Cortex of kidney (tissue), 1 donor: ENCODE measurements around the gene CKAP5.

ENCODE experiments used
- DNase-seq: peaks from one replicate; lab custom pipeline; 2025; lab: John Stamatoyannopoulos, UW

Gene CKAP5

DNA sequence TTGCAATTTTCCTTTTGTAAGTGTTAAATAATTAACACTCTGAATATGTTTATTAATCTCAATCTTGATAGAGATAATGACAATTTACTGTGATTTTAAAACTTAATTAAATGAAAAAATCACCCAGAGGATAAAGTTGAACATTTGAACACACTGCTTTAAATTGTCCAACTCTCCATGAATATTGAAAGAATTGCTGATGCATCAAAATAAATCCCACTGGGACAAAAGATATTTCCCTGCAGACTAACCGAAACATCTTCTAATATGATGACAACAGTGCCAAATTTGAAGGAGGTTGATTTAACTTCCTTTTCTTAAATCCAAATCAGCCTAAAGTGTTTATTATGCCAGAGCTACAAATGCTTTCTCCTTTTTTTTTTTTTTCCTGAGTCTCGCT lies 79.4 kb downstream of the CKAP5 start:
- no peak for DNase-seq

DNA sequence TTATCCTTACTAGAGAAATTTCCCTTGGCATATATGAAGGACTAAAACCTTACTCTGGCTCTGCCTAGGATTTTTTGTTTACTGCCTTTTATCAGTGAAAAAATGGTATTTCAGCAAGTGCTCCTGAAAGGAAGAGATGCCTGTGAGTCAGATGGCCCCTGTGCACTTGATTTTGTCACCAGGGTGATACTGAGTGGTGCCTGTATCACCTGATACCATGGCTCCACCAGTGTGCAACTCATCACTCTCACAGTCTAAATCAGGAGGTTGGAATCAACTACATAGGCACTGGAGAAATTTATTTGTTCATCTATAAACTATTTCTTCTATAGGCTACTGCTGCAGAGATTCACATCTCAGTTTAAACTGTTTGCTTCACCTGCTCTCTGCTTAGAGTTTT lies 83.8 kb downstream of the CKAP5 start:
- no peak for DNase-seq

DNA sequence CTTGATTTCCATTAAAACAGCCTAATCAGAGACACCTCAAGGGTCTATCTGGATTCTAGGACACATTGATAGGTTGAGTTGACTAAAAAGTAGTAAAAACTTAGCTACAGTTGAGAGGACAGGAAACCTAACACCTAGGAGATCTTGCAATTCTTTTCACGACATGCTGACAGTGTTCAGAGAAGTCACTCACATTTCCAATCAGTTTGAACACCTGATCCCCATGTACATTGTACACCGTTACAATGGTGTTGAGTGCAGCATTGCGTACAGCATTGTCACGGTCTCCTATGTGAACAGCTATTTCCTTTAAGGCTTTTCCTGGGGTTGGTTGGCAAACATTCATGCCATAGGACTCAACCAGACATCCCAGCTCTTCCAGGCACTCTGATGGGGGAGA lies 84.3 kb downstream of the CKAP5 start:
- DNase-seq: no peak

DNA sequence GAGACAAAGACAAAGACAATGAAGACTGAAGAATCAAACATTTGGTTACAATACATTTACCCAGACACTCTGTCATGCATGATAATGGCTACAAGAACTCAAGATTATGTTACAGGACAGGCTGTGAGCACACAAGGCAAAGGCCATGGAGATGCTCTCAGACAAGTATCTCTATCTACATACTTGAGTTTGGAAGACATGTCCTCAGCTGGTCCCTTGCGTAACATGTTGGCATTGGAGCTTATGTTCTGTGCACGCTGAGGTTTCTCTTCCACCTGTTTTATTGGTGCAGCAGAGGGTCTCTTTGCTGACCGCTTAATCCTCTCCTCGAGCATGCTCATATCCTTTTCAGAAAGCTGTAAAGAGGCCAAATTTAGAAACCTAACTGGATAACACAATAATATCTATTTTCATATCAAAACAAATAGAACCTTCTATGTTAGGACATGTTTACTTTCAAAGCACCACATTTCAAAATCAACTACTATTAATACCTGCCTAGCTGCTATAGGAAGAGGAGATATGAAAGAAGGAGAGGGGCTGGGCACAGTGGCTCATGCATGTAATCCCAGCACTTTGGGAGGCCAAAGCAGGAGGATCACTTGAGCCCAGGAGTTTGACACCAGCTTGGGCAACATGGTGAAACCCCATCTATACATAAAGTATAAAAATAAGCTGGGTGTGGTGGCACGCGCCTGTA lies 85.5 kb downstream of the CKAP5 start:
- DNase-seq: no peak

DNA sequence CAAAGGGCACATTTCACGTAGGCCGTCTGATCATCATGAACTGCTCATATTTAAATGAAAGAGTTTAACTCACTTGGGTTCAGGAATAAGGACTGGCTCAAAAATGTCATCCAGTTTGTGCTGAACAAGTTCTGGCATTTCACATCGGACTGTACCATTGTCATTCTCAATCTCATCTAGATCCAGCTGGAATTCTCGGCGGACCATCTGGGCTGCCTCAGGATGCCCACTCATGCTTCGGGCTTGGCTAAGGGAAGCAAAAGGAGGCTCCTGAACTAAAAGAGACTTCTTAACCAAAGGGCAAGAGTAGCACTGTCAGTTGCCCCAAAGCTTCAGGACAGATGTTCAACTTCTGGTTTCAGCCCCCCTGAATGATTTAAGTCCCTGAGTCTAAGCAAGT lies 86.9 kb downstream of the CKAP5 start:
- no peak for DNase-seq

DNA sequence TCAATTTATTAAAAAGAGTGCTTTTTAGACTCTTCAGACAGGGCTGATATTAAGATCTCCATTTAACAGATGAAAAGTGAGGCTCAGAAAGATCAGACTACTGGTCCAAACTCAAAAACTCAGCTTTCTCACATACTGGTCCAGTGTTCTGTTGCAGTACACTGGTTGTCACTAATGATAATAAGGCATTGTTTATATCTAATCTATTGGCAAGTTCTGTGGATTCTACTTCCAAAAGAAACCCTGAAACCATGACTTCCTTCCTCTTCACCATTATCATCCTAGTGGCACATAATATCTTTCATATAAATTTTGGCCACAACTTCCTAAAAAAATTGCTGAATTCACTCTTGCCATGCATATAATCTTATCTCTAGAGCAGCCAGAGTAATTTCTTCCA lies 90.1 kb downstream of the CKAP5 start:
- no peak for DNase-seq

DNA sequence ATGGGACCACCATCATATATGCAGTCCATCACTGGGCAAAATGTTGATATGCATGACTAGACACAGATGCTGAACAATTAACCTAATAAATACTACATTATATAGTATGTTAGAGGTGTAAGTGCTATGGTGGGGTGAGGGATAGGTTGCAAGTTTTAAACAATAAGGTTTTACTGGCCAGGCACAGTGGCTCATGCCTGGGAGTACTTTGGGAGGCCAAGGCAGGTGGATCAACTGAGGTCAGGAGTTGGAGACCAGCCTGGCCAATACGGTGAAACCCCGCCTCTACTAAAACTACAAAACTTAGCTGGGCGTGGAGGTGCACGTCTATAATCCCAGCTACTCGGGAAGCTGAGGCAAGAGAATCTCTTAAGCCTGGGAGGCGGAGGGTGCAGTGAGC lies 98.9 kb downstream of the CKAP5 start:
- DNase-seq: no peak

DNA sequence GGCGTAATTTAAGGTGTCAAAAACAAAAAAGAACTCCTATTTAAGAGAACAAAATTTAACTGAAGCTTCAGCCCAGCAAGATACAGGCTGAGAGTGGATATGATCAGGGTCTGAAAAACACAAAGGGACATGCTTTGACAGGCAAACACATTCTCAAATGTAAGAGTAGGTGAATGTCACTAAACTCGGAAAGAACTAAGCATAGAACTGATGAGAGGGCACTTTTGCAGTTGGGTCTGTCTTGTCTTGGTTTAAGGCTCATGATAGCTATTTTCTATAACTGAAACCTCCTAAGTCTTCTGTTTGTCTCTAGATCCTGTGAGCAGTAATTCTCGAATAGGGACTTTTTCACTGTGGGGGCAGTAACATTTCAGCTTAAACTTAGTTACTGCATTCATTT lies 100.1 kb downstream of the CKAP5 start:
- no peak for DNase-seq

DNA sequence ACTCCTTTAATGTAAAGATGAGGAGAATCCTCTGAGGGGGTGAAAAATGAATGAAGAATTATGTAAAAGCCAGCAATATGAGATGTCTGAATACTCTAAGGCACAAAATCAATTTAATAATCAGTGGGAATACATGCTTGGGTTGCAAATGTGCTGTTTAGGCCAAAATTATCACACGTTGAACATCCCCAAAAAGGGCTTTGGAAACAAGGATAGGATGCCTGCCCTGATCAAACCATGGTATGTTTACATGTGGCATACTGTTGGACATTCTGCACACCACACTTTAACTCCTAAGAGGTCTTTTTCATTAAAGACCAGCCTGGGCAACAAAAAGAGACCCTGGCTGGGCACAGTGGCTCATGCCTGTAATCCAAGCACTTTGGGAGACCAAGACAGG lies 100.8 kb downstream of the CKAP5 start:
- DNase-seq: no peak

DNA sequence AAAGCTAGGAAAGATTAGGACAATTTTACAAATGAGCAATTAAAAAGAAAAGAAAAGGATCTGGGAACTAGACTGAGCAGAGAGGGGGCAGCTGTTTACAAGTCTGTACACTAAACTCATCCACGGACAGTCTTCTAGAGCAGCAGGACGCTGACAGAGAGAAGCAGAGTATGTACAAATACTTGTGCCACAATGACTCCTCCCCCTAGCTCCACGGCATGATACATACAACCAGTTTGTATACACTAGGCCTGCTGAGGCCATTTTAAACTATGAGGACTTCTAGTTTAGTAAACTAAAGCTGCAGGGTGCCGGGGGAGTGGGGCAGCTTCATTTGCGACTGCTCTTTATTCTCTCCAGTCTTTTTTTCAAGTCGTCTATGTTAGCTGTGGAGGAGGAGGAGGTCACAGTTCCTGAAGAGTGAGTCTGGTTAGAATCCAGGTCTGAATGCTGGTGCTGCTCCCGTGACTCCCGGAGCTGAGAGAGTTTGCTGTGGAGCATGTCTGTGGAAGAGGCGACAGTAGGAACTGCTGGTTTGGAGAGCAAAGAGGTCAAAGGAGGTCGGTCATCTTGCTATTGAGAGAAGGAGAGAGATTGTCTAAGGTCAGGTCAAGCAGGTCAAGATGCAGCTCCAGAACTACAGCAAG lies 102.3 kb downstream of the CKAP5 start:
- DNase-seq: no peak

DNA sequence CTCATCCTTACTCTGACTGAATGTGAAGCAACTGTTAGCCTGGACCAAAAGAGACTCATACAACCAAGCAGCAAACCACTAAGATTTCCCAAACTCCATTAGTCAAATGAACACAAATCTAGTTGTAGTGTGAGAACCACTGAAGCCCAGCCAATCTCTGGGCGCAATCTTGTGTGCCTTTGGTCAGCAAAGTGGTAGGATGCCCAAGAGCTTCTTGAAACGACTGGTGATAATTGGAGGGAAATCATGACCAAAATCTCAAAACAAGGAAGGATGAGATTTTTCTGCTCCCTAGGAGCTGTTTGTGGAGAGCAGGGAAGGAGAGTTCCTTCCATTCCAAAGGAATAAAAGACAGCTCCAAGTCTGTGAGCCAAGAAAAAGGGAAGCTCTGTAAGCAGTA lies 103.0 kb downstream of the CKAP5 start:
- DNase-seq: no peak

DNA sequence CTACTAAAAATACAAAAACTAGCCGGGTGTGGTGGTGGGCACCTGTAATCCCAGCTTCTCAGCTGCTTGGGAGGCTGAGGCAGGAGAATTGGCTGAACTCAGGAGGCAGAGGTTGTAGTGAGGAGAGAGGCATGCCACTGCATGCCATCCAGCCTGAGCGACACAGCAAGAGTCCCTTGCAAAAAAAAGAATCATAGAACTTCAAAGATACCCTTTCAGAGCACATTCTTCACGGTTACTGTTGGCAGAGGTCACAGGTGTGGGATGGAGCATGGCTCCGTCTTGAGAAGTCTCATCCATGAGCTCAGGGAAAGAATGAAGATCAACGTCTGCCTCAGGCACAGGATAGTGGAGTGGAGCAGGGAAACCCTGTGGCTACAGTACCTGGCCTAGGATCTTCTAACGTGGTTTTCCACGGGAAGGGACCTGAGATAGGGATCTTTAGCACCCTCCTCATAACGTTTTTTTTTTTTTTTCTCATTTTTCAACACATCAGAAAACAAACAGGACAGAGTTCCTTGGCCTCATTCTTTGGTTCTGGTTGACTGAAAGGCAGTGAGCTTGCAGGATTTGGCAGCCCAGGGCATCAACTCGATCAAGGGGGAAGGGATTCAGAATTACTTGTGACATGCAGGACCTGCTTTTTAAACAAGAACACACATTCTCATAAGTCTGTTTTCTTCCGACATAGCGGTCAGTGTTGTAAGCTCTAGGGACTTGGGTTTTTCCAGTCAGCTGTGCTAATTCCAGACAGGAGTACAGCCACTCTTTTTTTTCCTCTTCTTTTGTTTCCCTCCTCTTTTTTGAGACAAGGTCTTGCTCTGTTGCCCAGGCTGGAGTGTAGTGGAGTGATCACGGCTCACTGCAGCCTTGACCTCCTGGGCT lies 104.2 kb downstream of the CKAP5 start:
- DNase-seq: no peak

DNA sequence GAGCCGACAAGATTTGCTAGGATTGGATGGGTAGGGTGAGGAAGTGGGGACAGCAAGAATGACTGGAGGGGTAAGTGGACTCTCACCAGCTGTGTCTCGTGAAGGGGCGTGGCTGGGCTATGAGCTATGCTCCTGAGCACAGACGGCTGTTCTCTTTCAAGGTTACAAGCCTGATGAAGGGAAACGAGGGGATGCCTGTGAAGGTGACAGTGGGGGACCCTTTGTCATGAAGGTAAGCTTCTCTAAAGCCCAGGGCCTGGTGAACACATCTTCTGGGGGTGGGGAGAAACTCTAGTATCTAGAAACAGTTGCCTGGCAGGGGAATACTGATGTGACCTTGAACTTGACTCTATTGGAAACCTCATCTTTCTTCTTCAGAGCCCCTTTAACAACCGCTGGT lies 107.2 kb downstream of the CKAP5 start:
- DNase-seq: no peak

DNA sequence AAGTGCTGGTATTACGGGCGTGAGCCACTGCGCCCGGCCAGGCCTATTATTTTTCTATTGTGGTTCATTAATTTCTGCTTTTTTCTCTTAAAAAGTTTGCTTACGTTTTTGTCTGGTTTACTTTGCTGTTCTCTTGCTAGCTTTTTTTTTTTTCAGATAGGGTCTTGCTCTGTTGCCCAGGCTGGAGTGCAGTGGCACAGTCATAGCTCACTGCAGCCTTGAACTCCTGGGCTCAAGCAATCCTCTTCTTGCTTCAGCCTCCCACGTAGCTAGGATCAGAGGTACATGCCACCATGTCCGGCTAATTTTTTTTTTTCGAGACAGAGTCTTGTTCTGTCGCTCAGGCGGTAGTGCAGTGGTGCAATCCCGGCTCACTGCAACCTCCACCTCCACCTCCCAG lies 108.4 kb downstream of the CKAP5 start:
- no peak for DNase-seq

DNA sequence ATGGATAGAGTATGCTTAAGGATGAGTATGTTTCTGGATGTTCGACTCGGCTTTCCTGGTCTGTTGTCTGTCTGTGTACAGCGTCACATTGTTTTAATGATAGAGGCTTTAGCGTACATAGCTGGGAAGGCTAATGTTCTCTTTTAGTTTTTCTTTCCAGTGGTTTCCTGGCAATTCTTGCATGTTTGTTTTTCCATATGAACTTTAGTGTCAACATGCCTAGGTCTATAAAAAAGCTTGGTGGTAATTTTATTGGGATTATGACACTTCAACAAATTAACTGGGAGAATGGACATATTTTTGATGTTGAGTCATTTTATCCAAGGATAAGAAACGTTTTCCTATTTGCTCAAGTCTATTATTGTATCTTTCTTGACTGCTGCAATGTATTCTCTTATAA lies 109.5 kb downstream of the CKAP5 start:
- no peak for DNase-seq

DNA sequence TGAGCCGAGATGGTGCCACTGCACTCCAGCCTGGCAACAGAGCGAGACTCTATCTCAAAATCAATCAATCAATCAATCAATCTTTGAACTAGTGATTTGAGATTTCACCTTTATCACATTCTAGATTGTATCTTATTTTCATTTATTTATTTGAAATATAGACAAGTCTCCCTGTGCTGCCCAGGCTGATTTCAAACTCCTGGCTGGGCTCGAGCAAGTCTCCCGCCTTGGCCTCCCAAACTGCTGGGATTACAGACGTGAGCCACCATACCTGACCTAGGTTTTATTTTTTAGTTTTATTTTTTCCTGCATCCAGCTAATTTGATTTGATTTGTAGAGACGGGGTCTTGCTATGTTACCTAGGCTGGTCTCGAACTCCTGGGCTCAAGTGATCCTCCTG lies 109.9 kb downstream of the CKAP5 start:
- no peak for DNase-seq

DNA sequence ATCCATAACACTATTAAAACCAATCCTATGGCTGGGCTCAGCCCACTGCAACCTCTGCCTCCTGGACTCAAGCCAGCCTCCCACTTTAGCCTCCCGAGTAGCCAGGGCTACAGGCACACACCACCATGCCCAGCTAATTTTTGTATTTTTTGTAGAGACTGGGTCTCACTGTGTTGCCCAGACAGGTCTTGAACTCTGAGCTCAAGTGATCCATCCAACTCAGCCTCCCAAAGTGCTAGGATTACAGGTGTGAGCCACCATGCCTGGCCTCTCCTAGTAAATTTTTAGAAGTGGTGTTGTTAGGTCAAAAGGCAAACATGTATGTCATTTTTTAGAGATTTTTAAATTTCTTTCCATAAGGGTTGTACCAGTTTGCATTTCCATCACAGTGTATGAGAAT lies 112.8 kb downstream of the CKAP5 start:
- DNase-seq: no peak

DNA sequence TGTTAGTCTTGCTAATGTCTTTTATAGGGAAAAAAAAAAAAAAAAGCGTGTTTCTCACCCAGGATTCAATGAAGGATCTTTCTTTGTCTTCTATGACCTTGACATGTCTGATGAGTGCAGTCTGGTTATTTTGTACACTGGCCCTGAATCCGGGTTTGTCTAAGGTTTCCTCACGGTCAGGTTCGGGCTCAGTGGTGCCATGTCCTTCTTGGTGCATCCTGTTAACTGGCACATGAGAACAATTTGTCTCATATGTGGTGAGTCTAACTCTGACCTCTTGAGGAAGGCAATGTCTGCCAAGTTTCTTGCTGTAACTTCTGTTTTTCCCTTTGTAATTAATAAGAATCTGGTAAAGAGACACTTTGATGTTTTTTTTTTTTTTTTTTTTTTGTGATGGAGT lies 114.5 kb downstream of the CKAP5 start:
- DNase-seq: no peak

DNA sequence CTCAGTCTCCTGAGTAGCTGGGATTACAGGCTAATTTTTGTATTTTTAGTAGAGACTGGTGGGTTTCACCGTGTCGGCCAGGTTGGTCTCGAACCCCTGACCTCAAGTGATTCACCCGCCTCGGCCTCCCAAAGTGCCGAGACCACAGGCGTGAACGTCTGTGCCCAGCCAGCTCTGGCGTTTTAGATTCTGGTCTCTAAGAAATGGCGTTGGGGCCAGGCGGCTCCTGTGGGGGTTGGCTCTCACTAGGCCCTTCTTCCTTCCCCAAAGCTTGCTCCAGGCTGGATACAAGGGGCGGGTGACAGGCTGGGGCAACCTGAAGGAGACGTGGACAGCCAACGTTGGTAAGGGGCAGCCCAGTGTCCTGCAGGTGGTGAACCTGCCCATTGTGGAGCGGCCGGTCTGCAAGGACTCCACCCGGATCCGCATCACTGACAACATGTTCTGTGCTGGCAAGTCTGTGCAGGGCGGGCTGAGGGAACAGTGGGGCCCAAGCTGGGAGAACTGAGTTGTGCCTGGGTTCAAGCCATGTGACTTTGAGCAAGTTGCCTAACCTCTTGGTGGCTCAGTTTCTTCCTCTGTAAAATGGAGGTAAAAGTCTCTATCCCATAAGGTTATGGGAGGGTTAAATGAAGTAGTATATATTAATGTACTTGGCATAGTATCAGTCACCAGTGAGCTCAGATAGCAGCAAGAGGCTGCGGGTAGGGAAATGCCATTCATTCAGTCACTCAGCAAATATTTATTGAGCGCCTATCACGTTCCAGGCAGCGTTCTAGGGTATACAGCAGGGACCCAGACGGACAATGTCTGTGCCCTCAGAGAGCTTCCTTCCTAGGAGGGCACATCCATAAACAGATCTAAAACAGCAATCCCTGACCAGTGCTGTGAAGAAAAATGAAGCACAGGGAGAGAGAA lies 116.7 kb downstream of the CKAP5 start:
- no peak for DNase-seq

DNA sequence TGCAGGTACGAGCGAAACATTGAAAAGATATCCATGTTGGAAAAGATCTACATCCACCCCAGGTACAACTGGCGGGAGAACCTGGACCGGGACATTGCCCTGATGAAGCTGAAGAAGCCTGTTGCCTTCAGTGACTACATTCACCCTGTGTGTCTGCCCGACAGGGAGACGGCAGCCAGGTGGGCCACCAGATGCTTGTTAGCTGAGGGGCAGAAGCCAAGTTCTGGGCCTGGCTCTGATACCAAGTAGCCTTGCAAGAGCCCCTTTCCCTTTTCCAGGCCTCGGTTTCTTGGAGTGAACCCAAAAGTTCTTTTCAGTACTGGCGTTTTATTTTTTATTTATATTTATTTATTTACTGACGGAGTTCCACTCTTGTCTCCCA lies 117.4 kb downstream of the CKAP5 start:
- DNase-seq: no peak

DNA sequence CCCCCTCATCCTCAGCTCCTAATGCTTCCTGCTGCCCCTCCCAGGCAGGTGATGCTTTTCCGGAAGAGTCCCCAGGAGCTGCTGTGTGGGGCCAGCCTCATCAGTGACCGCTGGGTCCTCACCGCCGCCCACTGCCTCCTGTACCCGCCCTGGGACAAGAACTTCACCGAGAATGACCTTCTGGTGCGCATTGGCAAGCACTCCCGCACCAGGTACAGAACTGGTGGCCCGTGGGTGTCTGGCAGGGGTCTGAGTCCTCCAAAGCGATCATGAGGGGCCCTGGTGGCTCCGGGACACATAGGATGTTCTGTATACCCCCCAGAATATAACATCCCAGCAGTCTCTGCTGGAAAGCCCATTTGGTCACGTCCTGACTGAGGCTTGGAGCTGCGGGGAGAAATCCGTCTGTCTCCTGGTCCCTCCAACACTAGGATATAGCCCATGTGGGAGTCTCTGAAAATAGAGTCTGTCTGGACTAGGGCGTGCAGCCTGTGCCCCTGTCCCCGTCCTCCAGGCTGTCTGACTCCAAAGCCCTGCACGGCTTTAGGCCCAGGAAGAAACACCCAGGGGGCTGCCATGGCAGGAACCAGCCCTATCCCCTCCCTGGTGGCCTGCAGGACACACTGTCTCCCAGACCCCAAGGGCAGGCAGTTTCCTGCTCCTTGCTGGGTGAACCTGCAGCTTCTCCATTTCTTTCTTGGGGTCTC lies 118.0 kb downstream of the CKAP5 start:
- DNase-seq: no peak
